Endothelial cell of umbilical vein (primary cell): ENCODE measurements around the gene COL4A2. TPM values are rescaled to one million over a fixed set of nuclear protein-coding genes. Genes with fewer than 3 reads are reported as not detected.

ENCODE experiments used
- BruUV-seq: library from RNA; stranded (reverse); fragments of 400-500 nt; replicated peaks from 2 replicates; lab custom pipeline; 2021; lab: Mats Ljungman, UMichigan
- CTCF ChIA-PET: fragments of 300-600, 350-600 bp; sonication (Branson Sonifier 250); formaldehyde crosslinking; loops from one replicate; lab custom pipeline; 2021; ENCODE audit warnings: antibody characterized with exemption, inconsistent platforms; lab: Charles Lee
- POLR2A ChIA-PET: fragments of 300-600, 350-600 bp; sonication (Branson Sonifier 250); formaldehyde crosslinking; loops from one replicate; lab custom pipeline; 2021; ENCODE audit warnings: antibody characterized with exemption, inconsistent platforms; lab: Charles Lee
- DNase-seq: peaks from one replicate; pipeline ENCODE4 v3.0.0-alpha.2; 2011; ENCODE audit warnings: low read depth, low spot score
- FAIRE-seq: peaks from 2 replicates; lab custom pipeline; 2011; peaks lifted over from hg19 to GRCh38; lab: Jason Lieb, UNC
- H2AFZ ChIP-seq: 2 replicates; pipeline ENCODE4 v1.6.0; 2012; ENCODE audit warnings: low read depth, low read length, control low read depth, inconsistent platforms
- H3K27ac ChIP-seq: 2 replicates; pipeline ENCODE4 v1.5.1; 2011; ENCODE audit warnings: low read depth, mild to moderate bottlenecking, control low read depth, low read length, moderate library complexity; ENCODE audit not compliant: insufficient read depth
- H3K27me3 ChIP-seq, 2 experiments: 2 replicates each; pipeline versions ENCODE4 v1.6.0 to v1.6.1; 2011; ENCODE audit warnings: low read length in 2 of 2, mixed read lengths in 1 of 2; ENCODE audit not compliant: control insufficient read depth in 2 of 2, insufficient read depth in 2 of 2
- H3K36me3 ChIP-seq, 2 experiments: 2 replicates in 1 of 2; 3 replicates in 1 of 2; pipeline ENCODE4 v1.5.1; 2011; ENCODE audit warnings: low read length in 2 of 2, mild to moderate bottlenecking in 1 of 2, moderate library complexity in 1 of 2; ENCODE audit not compliant: control insufficient read depth in 2 of 2, insufficient read depth in 2 of 2; ENCODE audit errors: extremely low read depth in 1 of 2
- H3K4me1 ChIP-seq: 3 replicates; pipeline ENCODE4 v1.5.1; 2011; ENCODE audit warnings: mild to moderate bottlenecking, low read length; ENCODE audit not compliant: control insufficient read depth, insufficient read depth; ENCODE audit errors: extremely low read depth
- H3K4me2 ChIP-seq: 2 replicates; pipeline ENCODE4 v1.6.1; 2011; ENCODE audit warnings: low read length, control low read depth, mixed read lengths; ENCODE audit not compliant: insufficient read depth
- H3K4me3 ChIP-seq, 3 experiments: fragments of 200-600 bp in 1 of 3; sonication (generic), shearing (Covaris generic) in 1 of 3; replicated peaks in 1 of 3; 2 replicates each; pipeline ENCODE4 v1.5.1; 2011 to 2016; ENCODE audit warnings: control low read depth in 3 of 3, low read length in 3 of 3, mild to moderate bottlenecking in 2 of 3, inconsistent platforms in 1 of 3, low read depth in 1 of 3, moderate library complexity in 1 of 3; ENCODE audit not compliant: insufficient read depth in 1 of 3
- H3K79me2 ChIP-seq: 2 replicates; pipeline ENCODE4 v1.6.0; 2012; ENCODE audit warnings: low read length, inconsistent platforms; ENCODE audit not compliant: control insufficient read depth, insufficient read depth
- H3K9ac ChIP-seq: replicated peaks from 2 replicates; pipeline ENCODE3; 2011; ENCODE audit warnings: low read length, control low read depth; ENCODE audit not compliant: insufficient read depth; ENCODE audit errors: extremely low read depth
- H3K9me1 ChIP-seq: replicated peaks from 3 replicates; pipeline ENCODE4 v1.6.0; 2011; ENCODE audit warnings: mild to moderate bottlenecking, low read length; ENCODE audit not compliant: control insufficient read depth, insufficient read depth; ENCODE audit errors: extremely low read depth
- H3K9me3 ChIP-seq: replicated peaks from 2 replicates; pipeline ENCODE4 v1.5.1; 2012; ENCODE audit warnings: low read length, inconsistent platforms; ENCODE audit not compliant: control insufficient read depth, insufficient read depth
- H4K20me1 ChIP-seq: replicated peaks from 2 replicates; pipeline ENCODE3; 2011; ENCODE audit warnings: mild to moderate bottlenecking, low read length; ENCODE audit not compliant: control insufficient read depth, insufficient read depth; ENCODE audit errors: extremely low read depth
- EZH2 ChIP-seq: IDR thresholded peaks from 2 replicates; pipeline ENCODE4 v1.6.1; 2012; ENCODE audit warnings: borderline replicate concordance, low read depth, mild to moderate bottlenecking, moderate library complexity, low read length, inconsistent platforms; ENCODE audit not compliant: severe bottlenecking
- FOS ChIP-seq: IDR thresholded peaks from 2 replicates; pipeline ENCODE4 v1.6.1; 2011; ENCODE audit warnings: mild to moderate bottlenecking, low read length, moderate library complexity, borderline replicate concordance; ENCODE audit not compliant: insufficient read depth
- GATA2 ChIP-seq: IDR thresholded peaks from 2 replicates; pipeline ENCODE4 v1.7.0; 2011; ENCODE audit warnings: low read depth, mild to moderate bottlenecking, moderate library complexity, mixed read lengths, low read length; ENCODE audit not compliant: insufficient read length, insufficient read depth
- JUN ChIP-seq: IDR thresholded peaks from 2 replicates; pipeline ENCODE4 v1.6.1; 2011; ENCODE audit warnings: borderline replicate concordance, low read depth; ENCODE audit not compliant: insufficient read length, insufficient read depth
- MAX ChIP-seq: IDR thresholded peaks from 2 replicates; pipeline ENCODE4 v1.6.1; 2011; ENCODE audit not compliant: insufficient read depth, insufficient read length
- MYC ChIP-seq: IDR thresholded peaks from one replicate; pipeline ENCODE4 v1.6.1; 2011; ENCODE audit warnings: mild to moderate bottlenecking, low read depth, low read length
- POLR2A ChIP-seq: IDR thresholded peaks from 2 replicates; pipeline ENCODE4 v1.6.1; 2012; ENCODE audit warnings: low read depth, mild to moderate bottlenecking, control low read depth, low read length
- POLR2AphosphoS5 ChIP-seq: IDR thresholded peaks from 2 replicates; pipeline ENCODE4 v1.6.1; 2012; ENCODE audit warnings: low read depth, mild to moderate bottlenecking, control low read depth, low read length, moderate library complexity; ENCODE audit not compliant: insufficient read depth
- dilution Hi-C: fragments of 300-500 bp; cut with MboI; formaldehyde crosslinking; loops from one replicate; pipeline ENCODE4 v1.15.0; 2019; ENCODE audit warnings: low sequenced_read_pairs; ENCODE audit not compliant: extremely low pct_ligation_motif_present
- intact Hi-C: fragments of 100-400 bp; cut with micrococcal nuclease; formaldehyde crosslinking; loops from one replicate; pipeline ENCODE4 v1.10.0; 2022
- polyA plus RNA-seq, 4 experiments: library from polyadenylated mRNA; depleted of rRNA in 3 of 4; stranded (reverse) in 3 of 4; unstranded in 1 of 4; fragments of >200 nt; gene quantifications; 2 replicates each; pipeline versions ENCODE4 v1.2.1 to v1.2.3, GENCODE V29; 2011 to 2012; ENCODE audit warnings: missing spikeins in 1 of 4
- total RNA-seq: library from RNA; stranded (reverse); gene quantifications from 2 replicates; pipeline ENCODE4 v1.2.3, GENCODE V29; 2021
- TF ChIP-seq, protein P1 (sequence below), 2 donors: IDR thresholded peaks; 1 replicate in 1 of 2; 2 replicates in 1 of 2; pipeline ENCODE4 v1.5.1; 2011; ENCODE audit warnings: low read length in 2 of 2, mild to moderate bottlenecking in 2 of 2, moderate library complexity in 2 of 2, control low read depth in 1 of 2, inconsistent platforms in 1 of 2, low read depth in 1 of 2; ENCODE audit not compliant: insufficient read depth in 1 of 2; ENCODE audit errors: extremely low read depth in 1 of 2

The COL4A2 gene
- total and polyA plus RNA-seq, 2 donors (not counting 3 experiments of a cell fraction or from before 2014, with no cell fraction given) = 792 to 940 TPM

GRCh38 chr13:110336108-110336507 is 29.0 kb downstream of the COL4A2 start:
- CTCF ChIA-PET = no interaction called here
- Histone ChIP-seq H3K4me2 (no peak overlapping the region), H3K9ac (no peak overlapping the region), H3K27ac (no peak overlapping the region), H4K20me1 (no peaks in the 10 kb centered on the region), H3K4me3 (no peak overlapping the region), H3K9me3 (no peaks in the 10 kb centered on the region), H3K36me3 (peaks cover 0 to 8% of the 10 kb centered on the region in 2 experiments), H3K79me2 (peaks cover 64% of the 10 kb centered on the region), H3K27me3 (no peaks in the 10 kb centered on the region), H3K4me1 (peaks cover 46% of the 10 kb centered on the region), H3K9me1 (no peaks in the 10 kb centered on the region), H2AFZ (no peak overlapping the region)
- POLR2A ChIA-PET = no interaction called here
- BruUV-seq = no TSS peak
- dilution Hi-C loops = no loop called here
- FAIRE-seq = no peak
- TF ChIP-seq JUN (no peak), MYC (no peak), EZH2 (no peak), MAX (no peak), FOS (no peak), POLR2A (no peak), GATA2 (no peak), POLR2AphosphoS5 (no peak)
- TF ChIP-seq, protein P1, sequence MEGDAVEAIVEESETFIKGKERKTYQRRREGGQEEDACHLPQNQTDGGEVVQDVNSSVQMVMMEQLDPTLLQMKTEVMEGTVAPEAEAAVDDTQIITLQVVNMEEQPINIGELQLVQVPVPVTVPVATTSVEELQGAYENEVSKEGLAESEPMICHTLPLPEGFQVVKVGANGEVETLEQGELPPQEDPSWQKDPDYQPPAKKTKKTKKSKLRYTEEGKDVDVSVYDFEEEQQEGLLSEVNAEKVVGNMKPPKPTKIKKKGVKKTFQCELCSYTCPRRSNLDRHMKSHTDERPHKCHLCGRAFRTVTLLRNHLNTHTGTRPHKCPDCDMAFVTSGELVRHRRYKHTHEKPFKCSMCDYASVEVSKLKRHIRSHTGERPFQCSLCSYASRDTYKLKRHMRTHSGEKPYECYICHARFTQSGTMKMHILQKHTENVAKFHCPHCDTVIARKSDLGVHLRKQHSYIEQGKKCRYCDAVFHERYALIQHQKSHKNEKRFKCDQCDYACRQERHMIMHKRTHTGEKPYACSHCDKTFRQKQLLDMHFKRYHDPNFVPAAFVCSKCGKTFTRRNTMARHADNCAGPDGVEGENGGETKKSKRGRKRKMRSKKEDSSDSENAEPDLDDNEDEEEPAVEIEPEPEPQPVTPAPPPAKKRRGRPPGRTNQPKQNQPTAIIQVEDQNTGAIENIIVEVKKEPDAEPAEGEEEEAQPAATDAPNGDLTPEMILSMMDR (IDR thresholded peaks at IDR 0.05; ENCODE audit: extremely low read depth in 1 of 2, insufficient read depth in 1 of 2, low read depth in 1 of 2, low read length in 2 of 2) = no peak
- intact Hi-C loops = no loop called here
- no peak for DNase-seq
